C4-2B (cell line): ENCODE results near the gene NR1I2.

Source experiments
- H3K27ac ChIP-seq: fragments of 450-650 bp; 2 replicates; pipeline ENCODE4 v1.5.1; 2017
- ZFX ChIP-seq: fragments of 450-650 bp; IDR thresholded peaks from 2 replicates; pipeline ENCODE4 v1.6.1; 2017
- TF ChIP-seq, protein P1 (sequence below): fragments of 450-650 bp; conservative IDR thresholded peaks from 2 replicates; pipeline ENCODE4 v1.5.1; 2017; ENCODE audit warnings: mild to moderate bottlenecking

The NR1I2 gene

DNA sequence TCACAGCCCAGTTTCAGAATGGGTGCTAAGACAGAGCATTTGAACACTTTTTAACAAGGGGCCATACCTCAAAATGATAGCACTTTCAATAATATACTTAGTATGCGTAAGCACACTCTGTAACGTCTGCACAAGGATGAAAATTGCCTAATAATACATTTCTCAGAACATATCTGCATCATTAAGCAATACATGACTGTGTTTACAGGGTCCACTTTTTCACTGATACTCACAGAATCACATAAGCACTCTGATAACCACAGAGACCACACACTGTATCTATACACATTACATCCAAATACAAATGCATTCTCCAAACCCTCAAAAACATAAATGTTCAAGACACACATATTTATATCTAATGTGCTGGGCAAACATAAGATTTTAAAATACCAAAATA is 79.8 kb downstream of the NR1I2 start:
- TF ChIP-seq, protein P1, sequence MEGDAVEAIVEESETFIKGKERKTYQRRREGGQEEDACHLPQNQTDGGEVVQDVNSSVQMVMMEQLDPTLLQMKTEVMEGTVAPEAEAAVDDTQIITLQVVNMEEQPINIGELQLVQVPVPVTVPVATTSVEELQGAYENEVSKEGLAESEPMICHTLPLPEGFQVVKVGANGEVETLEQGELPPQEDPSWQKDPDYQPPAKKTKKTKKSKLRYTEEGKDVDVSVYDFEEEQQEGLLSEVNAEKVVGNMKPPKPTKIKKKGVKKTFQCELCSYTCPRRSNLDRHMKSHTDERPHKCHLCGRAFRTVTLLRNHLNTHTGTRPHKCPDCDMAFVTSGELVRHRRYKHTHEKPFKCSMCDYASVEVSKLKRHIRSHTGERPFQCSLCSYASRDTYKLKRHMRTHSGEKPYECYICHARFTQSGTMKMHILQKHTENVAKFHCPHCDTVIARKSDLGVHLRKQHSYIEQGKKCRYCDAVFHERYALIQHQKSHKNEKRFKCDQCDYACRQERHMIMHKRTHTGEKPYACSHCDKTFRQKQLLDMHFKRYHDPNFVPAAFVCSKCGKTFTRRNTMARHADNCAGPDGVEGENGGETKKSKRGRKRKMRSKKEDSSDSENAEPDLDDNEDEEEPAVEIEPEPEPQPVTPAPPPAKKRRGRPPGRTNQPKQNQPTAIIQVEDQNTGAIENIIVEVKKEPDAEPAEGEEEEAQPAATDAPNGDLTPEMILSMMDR: no peak
- no peak for TF ChIP-seq ZFX
- no peak overlapping the region for H3K27ac ChIP-seq

DNA sequence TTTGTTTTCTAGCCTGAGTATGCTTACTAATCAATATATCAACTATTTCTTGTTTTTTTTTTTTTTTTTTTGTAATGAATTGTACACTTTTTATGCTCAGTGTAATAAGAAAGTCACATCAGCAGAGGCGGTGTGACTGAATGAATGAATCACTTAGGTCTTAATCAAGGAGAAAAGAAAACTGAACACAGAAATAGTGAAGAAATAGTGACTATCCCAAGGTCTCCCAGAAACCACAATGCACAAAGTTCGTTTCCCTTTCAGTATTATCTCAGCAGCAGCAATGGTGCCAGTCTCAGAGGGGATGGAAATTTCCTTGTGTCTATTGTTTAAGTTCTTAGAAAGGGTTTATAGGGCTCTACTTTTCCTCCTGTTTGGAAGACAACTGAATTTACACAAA is 80.7 kb downstream of the NR1I2 start:
- no peak overlapping the region for H3K27ac ChIP-seq
- no peak for TF ChIP-seq ZFX
- TF ChIP-seq, protein P1: no peak

DNA sequence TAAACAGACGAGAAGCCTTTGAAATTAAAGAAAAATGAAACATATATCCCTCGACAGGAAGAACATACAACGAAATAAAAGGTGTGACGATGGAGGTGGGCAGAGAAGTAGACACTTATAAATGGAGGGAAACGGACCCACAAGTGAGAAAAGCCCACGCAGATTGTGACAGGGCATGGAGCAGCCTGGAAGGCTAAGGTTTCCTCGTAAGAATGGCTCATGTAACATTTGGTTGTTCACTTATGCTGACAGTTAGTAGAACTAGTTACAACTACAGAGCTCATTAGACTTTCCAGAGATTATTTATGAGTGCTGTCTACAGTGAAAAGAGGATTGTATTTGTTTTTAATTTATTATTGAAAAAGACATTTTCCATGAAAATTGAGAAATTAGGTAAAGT is 82.6 kb downstream of the NR1I2 start:
- TF ChIP-seq, protein P1: no peak
- no peak for TF ChIP-seq ZFX

More for the DNA sequence above, 82.6 kb downstream of the NR1I2 start:
- H3K27ac ChIP-seq: no peak overlapping the region
